Tibial nerve (tissue), 4 donors: Measurements from ENCODE around the gene SNRNP25.

Experiments used
- EP300 ChIP-seq, 2 donors: sonication (generic); formaldehyde crosslinking; IDR thresholded peaks; one replicate each; pipeline ENCODE4 v1.6.1; 2017; ENCODE audit warnings: antibody characterized with exemption in 2 of 2, mild to moderate bottlenecking in 1 of 2
- TF ChIP-seq, protein P1 (sequence below), 5 experiments: fragments of 200-600 bp in 3 of 5; fragments of 450-650 bp in 2 of 5; sonication (generic) in 3 of 5; IDR thresholded peaks; one replicate each; pipeline ENCODE4 v1.5.1; 2016 to 2019; ENCODE audit warnings: antibody characterized with exemption in 5 of 5, mild to moderate bottlenecking in 3 of 5, moderate library complexity in 2 of 5

DNA sequence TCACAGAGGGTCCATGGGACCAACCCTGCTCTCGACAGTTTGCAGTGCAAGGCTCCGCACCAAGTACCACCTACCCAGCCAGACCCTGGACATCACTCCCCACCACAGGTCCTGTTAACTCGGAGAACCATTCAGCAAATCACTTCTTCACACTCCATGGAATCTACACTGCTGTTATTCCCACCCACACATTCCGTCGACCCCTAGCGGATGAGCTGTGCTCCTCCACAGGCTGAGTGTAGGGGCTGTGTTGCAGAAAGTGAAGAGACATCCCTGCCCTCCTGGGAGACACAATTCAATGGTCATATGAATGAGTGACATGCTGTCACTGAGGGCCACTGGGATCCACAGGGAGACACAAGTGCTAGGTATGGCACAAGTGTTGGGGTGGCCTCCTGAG, 51.9 kb downstream of the SNRNP25 start:
- TF ChIP-seq, protein P1, sequence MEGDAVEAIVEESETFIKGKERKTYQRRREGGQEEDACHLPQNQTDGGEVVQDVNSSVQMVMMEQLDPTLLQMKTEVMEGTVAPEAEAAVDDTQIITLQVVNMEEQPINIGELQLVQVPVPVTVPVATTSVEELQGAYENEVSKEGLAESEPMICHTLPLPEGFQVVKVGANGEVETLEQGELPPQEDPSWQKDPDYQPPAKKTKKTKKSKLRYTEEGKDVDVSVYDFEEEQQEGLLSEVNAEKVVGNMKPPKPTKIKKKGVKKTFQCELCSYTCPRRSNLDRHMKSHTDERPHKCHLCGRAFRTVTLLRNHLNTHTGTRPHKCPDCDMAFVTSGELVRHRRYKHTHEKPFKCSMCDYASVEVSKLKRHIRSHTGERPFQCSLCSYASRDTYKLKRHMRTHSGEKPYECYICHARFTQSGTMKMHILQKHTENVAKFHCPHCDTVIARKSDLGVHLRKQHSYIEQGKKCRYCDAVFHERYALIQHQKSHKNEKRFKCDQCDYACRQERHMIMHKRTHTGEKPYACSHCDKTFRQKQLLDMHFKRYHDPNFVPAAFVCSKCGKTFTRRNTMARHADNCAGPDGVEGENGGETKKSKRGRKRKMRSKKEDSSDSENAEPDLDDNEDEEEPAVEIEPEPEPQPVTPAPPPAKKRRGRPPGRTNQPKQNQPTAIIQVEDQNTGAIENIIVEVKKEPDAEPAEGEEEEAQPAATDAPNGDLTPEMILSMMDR (IDR thresholded peaks at IDR 0.05), result no peak
- TF ChIP-seq EP300 (IDR thresholded peaks at IDR 0.05), result no peak
